Astrocyte of the cerebellum (primary cell): ENCODE data around the gene LYL1.

Experiments used
- DNase-seq: peaks from one replicate; pipeline ENCODE4 v3.0.0-alpha.2; 2011; ENCODE audit warnings: low read depth
- H3K4me3 ChIP-seq: 2 replicates; pipeline ENCODE4 v1.5.1; 2011; ENCODE audit warnings: mild to moderate bottlenecking, low read depth, low read length, moderate library complexity
- in situ Hi-C: cut with HindIII; loops from 2 replicates; pipeline ENCODE4 v1.10.0; 2017; ENCODE audit warnings: low sequenced_read_pairs
- TF ChIP-seq, protein P1 (sequence below): IDR thresholded peaks from 2 replicates; pipeline ENCODE4 v1.5.1; 2012; ENCODE audit warnings: low read length, low read depth, moderate library complexity, mild to moderate bottlenecking; ENCODE audit errors: missing control alignments

LYL1 gene

DNA sequence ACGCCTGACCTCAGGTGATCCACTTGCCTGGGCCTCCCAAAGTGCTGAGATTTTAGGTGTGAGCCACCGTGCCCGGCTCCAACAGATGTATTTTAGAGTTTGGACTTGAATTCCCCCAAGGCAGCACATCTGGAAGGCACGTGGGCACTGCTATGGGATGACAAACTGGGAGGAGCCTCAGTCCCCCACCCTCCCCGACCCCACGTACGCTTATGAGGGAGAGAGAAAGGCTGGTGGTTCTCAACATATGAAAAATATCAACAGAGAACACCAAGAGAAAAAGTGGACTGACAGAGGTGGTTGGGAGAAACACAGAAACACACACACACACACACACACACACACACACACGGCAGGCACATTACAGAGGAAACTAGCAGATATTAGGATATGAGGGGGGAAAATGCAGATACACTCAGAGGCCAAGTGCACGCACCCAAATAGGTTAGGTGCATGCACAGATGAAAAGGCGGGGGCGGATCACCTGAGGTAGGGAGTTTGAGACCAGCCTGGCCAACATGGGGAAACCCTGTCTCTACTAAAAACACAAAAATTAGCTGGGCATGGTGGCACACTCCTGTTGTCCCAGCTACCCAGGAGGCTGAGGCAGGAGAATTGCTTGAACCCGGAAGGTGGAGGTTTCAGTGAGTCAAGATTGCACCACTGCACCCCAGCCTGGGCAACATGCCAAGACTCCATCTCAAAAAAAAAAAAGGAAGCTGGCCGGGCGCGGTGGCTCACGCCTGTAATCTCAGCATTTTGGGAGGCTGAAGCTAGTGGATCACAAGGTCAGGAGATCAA is 44.3 kb upstream of the LYL1 start:
- in situ Hi-C loops: no loop called here
- no peak overlapping the region for H3K4me3 ChIP-seq
- TF ChIP-seq, protein P1, sequence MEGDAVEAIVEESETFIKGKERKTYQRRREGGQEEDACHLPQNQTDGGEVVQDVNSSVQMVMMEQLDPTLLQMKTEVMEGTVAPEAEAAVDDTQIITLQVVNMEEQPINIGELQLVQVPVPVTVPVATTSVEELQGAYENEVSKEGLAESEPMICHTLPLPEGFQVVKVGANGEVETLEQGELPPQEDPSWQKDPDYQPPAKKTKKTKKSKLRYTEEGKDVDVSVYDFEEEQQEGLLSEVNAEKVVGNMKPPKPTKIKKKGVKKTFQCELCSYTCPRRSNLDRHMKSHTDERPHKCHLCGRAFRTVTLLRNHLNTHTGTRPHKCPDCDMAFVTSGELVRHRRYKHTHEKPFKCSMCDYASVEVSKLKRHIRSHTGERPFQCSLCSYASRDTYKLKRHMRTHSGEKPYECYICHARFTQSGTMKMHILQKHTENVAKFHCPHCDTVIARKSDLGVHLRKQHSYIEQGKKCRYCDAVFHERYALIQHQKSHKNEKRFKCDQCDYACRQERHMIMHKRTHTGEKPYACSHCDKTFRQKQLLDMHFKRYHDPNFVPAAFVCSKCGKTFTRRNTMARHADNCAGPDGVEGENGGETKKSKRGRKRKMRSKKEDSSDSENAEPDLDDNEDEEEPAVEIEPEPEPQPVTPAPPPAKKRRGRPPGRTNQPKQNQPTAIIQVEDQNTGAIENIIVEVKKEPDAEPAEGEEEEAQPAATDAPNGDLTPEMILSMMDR: no peak
- no peak for DNase-seq

DNA sequence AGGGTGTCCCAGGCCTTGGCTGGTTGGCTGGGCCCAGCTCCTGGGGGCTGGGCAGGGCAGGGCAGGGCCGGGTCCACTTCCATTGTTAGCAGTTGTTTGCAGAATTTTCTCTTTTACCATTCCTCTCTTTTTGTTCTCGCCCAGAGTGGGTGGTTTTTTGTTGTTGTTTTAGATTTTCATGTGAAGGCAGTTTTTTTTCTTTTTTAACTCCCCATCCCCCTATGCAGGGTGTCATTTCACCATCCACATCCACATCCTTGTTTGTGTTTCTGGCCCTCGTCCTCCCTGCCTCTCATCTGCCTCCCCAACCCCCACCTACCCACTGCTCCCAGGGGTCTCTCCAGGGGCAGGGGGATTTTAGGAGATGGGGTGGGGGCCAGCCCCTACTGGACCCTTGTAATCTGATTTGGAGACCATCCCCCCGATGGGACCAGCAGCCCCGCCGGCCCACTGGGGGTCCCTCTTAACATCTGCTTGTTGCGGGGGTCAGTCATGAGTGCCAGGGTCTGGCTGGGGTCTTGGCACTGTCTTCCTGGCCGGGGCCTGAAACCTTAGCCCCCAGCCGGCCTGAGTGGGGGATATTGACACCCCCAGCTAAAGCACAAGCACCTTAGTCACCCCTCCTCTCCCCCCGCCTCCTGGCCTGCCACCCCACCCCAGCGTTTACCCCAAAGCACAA is 37.1 kb upstream of the LYL1 start:
- in situ Hi-C loops: no loop called here
- H3K4me3 ChIP-seq: no peak overlapping the region
- TF ChIP-seq, protein P1: no peak
- DNase-seq: no peak

DNA sequence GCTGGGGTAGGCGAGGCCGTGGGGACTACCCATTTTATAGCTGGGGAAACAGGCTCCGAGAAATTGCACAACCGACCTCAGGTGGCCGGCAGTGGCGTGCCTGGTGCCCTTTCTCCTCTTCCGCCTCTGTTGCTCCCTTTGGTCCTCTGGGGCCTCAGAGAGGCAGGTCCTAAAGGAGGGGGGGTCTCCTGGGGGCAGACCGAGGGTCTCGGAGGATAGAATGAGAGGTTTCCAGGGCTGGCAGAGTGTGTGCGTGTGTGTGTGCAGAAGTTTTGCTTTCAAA is 36.2 kb upstream of the LYL1 start:
- in situ Hi-C loops: no loop called here

DNA sequence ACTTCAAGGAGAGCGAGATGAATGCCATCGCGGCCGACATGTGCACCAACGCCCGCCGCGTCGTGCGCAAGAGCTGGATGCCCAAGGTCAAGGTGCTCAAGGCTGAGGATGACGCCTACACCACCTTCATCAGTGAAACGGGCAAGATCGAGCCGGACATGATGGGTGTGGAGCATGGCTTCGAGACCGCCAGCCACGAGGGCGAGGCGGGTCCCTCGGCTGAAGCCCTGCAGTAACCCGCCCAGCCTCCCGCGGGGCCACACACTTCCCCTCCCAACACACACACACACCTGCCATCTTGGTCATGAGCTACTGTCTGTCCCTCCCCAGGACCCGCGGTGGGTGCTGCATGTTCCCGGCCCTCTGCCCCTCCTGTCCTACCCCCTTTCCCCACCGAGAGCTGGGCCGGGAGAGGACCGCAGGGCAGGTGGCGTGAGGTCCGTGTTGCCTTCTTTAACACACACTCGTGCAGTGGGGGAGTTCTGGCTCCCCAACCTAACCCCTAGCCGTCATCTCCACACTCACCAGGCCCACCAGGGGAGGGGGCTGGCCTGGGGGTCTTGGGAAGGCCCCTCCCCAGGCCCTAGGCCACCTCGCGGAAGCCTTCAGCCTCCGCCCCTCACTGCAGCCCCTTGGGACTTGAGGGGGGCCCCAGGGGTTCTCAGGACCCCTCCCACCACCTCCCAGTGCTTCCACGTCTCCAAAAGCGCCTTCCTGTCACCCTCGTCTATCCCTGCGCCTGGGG is 35.7 kb upstream of the LYL1 start:
- TF ChIP-seq, protein P1: no peak
- in situ Hi-C loops: no loop called here
- DNase-seq: no peak
- H3K4me3 ChIP-seq: no peak overlapping the region

More for the DNA sequence above, 36.2 kb upstream of the LYL1 start:
- no peak overlapping the region for H3K4me3 ChIP-seq
- no peak for DNase-seq
- TF ChIP-seq, protein P1: no peak

DNA sequence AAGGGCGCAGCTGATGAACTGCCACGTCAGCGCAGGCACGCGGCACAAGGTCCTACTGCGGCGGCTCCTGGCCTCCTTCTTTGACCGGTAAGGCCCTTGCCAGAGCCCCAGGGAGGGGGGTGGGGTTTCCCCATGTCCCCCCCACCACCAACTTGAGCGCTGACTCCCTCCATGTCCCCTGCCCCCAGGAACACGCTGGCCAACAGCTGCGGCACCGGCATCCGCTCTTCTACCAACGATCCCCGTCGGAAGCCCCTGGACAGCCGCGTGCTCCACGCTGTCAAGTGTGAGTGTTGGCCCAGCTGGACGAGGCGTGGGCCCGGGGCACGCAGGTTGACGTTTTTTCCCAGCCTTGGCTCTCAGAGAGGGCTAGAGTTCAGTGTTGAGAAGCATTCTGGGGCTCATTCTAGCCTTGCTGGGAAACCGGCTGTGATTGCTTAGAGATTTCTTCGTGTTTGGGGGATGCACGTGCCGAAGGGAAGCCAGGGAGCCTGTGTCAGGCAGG is 34.7 kb upstream of the LYL1 start:
- H3K4me3 ChIP-seq: no peak overlapping the region
- TF ChIP-seq, protein P1: no peak
- DNase-seq: no peak
- in situ Hi-C loops: no loop called here
